Measurements from ENCODE around the gene ADGRD1.

Gene ADGRD1

GRCh38 chr12:131095826-131096680 is 142.3 kb downstream of the ADGRD1 start:
- Histone ChIP-seq H3K4me1 (ENCODE audit: insufficient read depth, low read length, severe bottlenecking) (no peaks in the 10 kb centered on the region), H3K27me3 (ENCODE audit: insufficient read depth, low read length) (no peaks in the 10 kb centered on the region; the same call in 1 of the 2 replicates), H3K4me2 (ENCODE audit: low read length) (no peak overlapping the region), H3K9me2 (ENCODE audit: low read depth, low read length) (no peaks in the 10 kb centered on the region), H3F3A (ENCODE audit: insufficient read depth, low read length) (no peaks in the 10 kb centered on the region), H3K9me3 (ENCODE audit: low read length) (no peaks in the 10 kb centered on the region), H2AFZ (ENCODE audit: low read length) (no peak overlapping the region), H3K4me3 (ENCODE audit: low read depth, low read length, poor library complexity, severe bottlenecking) (no peak overlapping the region), H3K36me3 (ENCODE audit: insufficient read depth, low read length) (no peaks in the 10 kb centered on the region), H3K27ac (ENCODE audit: low read depth, low read length, poor library complexity, severe bottlenecking) (no peak overlapping the region), H3K79me2 (ENCODE audit: insufficient read depth, low read length) (no peaks in the 10 kb centered on the region), H4K20me1 (ENCODE audit: insufficient read depth, low read length) (no peaks in the 10 kb centered on the region), H3K9ac (ENCODE audit: low read length) (no peak overlapping the region)
- no peak for TF ChIP-seq EZH2 (IDR thresholded peaks at IDR 0.05; ENCODE audit: borderline replicate concordance, low read length)
- TF ChIP-seq, protein P1, sequence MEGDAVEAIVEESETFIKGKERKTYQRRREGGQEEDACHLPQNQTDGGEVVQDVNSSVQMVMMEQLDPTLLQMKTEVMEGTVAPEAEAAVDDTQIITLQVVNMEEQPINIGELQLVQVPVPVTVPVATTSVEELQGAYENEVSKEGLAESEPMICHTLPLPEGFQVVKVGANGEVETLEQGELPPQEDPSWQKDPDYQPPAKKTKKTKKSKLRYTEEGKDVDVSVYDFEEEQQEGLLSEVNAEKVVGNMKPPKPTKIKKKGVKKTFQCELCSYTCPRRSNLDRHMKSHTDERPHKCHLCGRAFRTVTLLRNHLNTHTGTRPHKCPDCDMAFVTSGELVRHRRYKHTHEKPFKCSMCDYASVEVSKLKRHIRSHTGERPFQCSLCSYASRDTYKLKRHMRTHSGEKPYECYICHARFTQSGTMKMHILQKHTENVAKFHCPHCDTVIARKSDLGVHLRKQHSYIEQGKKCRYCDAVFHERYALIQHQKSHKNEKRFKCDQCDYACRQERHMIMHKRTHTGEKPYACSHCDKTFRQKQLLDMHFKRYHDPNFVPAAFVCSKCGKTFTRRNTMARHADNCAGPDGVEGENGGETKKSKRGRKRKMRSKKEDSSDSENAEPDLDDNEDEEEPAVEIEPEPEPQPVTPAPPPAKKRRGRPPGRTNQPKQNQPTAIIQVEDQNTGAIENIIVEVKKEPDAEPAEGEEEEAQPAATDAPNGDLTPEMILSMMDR (IDR thresholded peaks at IDR 0.05; ENCODE audit: low read length), result no peak

- Histone ChIP-seq H3K4me2 (ENCODE audit: low read length) (no peak overlapping the region), H3F3A (ENCODE audit: insufficient read depth, low read length) (no peaks in the 10 kb centered on the region), H3K9ac (ENCODE audit: low read length) (no peak overlapping the region), H4K20me1 (ENCODE audit: insufficient read depth, low read length) (no peaks in the 10 kb centered on the region), H2AFZ (ENCODE audit: low read length) (no peak overlapping the region), H3K9me3 (ENCODE audit: low read length) (no peaks in the 10 kb centered on the region), H3K36me3 (ENCODE audit: insufficient read depth, low read length) (no peaks in the 10 kb centered on the region), H3K27me3 (ENCODE audit: insufficient read depth, low read length) (no peaks in the 10 kb centered on the region; the same call in 1 of the 2 replicates), H3K4me1 (ENCODE audit: insufficient read depth, low read length, severe bottlenecking) (no peaks in the 10 kb centered on the region), H3K4me3 (ENCODE audit: low read depth, low read length, poor library complexity, severe bottlenecking) (no peak overlapping the region), H3K9me2 (ENCODE audit: low read depth, low read length) (no peaks in the 10 kb centered on the region), H3K79me2 (ENCODE audit: insufficient read depth, low read length) (no peaks in the 10 kb centered on the region), H3K27ac (ENCODE audit: low read depth, low read length, poor library complexity, severe bottlenecking) (no peak overlapping the region)
- no peak for TF ChIP-seq EZH2 (IDR thresholded peaks at IDR 0.05; ENCODE audit: borderline replicate concordance, low read length)
- TF ChIP-seq, protein P1 (IDR thresholded peaks at IDR 0.05; ENCODE audit: low read length), result no peak
Measured at GRCh38 chr12:131096681-131097181, 143.0 kb downstream of the ADGRD1 start.

DNA sequence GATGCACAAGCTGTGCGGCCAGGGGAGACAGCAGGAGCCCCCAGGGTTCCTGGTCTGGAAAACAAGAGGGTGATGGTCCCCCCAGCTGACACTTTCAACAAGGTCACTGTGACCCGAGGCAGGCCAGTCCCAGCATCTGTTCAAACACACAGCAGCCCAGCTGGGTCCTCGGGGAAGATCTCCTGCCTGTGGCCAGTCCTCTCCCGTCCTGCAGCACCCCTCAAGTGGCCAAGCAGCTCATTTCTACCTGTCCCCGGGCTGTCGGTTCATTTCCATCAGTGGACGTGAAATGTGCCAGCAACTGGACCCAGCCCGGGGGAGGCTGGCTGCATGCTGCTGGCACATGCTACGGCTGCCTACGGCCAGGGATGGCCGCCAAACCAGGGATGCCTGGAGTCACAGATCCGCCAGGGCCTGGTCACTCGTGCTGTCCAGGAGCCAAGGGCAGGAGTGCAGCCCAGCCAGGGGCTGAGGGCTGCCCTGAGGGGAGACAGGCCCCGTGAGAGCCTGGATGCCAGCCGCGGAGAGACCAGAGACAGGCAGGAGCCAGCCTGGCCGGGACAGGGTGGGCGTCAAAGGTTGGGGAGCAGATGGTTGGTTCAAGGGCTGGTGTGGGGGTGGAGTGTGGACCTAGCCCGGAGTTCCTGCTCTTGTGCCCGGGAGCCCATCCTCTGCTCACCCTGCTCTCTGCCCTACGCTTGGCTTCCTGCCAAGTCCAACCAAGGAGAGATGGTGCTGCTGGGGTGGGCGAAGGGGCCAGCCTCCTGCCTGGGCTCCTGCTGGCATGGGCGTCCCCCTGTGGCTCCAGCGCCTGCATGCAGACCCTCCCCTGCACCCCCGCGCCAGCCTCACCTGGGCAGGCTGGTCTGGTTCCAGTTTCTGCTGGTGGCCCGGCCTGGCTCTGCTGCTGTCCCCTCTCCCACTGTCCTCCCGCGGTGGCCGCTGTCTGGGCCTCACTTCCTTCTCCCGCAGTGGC is 143.8 kb downstream of the ADGRD1 start:
- H3K36me3 ChIP-seq (ENCODE audit: insufficient read depth, low read length), result no peaks in the 10 kb centered on the region
- H3K4me3 ChIP-seq (ENCODE audit: low read depth, low read length, poor library complexity, severe bottlenecking), result no peak overlapping the region
- H3K9ac ChIP-seq (ENCODE audit: low read length), result no peak overlapping the region
- H3F3A ChIP-seq (ENCODE audit: insufficient read depth, low read length), result no peaks in the 10 kb centered on the region
- no peaks in the 10 kb centered on the region for H3K4me1 ChIP-seq (ENCODE audit: insufficient read depth, low read length, severe bottlenecking)
- H3K9me2 ChIP-seq (ENCODE audit: low read depth, low read length), result no peaks in the 10 kb centered on the region
- no peaks in the 10 kb centered on the region for H4K20me1 ChIP-seq (ENCODE audit: insufficient read depth, low read length)
- H3K27ac ChIP-seq (ENCODE audit: low read depth, low read length, poor library complexity, severe bottlenecking), result no peak overlapping the region
- TF ChIP-seq, protein P1 (IDR thresholded peaks at IDR 0.05; ENCODE audit: low read length), result no peak
- no peak for TF ChIP-seq EZH2 (IDR thresholded peaks at IDR 0.05; ENCODE audit: borderline replicate concordance, low read length)
- no peak overlapping the region for H2AFZ ChIP-seq (ENCODE audit: low read length)
- H3K27me3 ChIP-seq (ENCODE audit: insufficient read depth, low read length), result no peaks in the 10 kb centered on the region; the same call in 1 of the 2 replicates
- no peak overlapping the region for H3K4me2 ChIP-seq (ENCODE audit: low read length)
- no peaks in the 10 kb centered on the region for H3K9me3 ChIP-seq (ENCODE audit: low read length)
- no peaks in the 10 kb centered on the region for H3K79me2 ChIP-seq (ENCODE audit: insufficient read depth, low read length)

Data from OCI-LY1 (cell line).